Measurements from ENCODE around the gene LCN12.

LCN12 gene

DNA sequence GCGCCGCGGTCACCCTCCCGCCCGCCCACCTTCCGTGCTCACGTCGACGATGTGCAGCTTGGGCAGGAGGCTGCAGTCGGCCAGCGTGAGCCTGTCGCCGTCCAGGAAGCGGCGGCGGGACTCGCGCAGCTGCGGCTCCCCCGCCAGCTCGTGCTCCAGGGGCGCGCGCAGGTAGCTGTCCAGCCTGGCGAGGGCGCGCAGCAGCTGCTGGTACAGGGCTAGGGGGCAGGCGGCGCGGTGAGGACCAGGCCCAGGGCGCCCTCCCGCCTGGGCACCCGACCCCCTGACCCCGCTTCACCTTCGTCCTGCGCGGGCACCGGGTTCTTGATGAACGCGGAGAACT lies 42.8 kb downstream of the LCN12 start:
- H3K9me3 Mint-ChIP-seq = no peaks in the 10 kb centered on the region
- H3K27ac Mint-ChIP-seq = no peak overlapping the region
- no peaks in the 10 kb centered on the region for H3K27me3 Mint-ChIP-seq (ENCODE audit: low read depth)
- no peaks in the 10 kb centered on the region for H3K36me3 Mint-ChIP-seq (ENCODE audit: low read depth)
- H3K4me3 Mint-ChIP-seq = no peak overlapping the region
- TF ChIP-seq, protein P1, sequence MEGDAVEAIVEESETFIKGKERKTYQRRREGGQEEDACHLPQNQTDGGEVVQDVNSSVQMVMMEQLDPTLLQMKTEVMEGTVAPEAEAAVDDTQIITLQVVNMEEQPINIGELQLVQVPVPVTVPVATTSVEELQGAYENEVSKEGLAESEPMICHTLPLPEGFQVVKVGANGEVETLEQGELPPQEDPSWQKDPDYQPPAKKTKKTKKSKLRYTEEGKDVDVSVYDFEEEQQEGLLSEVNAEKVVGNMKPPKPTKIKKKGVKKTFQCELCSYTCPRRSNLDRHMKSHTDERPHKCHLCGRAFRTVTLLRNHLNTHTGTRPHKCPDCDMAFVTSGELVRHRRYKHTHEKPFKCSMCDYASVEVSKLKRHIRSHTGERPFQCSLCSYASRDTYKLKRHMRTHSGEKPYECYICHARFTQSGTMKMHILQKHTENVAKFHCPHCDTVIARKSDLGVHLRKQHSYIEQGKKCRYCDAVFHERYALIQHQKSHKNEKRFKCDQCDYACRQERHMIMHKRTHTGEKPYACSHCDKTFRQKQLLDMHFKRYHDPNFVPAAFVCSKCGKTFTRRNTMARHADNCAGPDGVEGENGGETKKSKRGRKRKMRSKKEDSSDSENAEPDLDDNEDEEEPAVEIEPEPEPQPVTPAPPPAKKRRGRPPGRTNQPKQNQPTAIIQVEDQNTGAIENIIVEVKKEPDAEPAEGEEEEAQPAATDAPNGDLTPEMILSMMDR (IDR thresholded peaks at IDR 0.05; ENCODE audit: unreplicated experiment in 3 of 3) = no peak
- peaks cover 5% of the 10 kb centered on the region for H3K4me1 Mint-ChIP-seq

DNA sequence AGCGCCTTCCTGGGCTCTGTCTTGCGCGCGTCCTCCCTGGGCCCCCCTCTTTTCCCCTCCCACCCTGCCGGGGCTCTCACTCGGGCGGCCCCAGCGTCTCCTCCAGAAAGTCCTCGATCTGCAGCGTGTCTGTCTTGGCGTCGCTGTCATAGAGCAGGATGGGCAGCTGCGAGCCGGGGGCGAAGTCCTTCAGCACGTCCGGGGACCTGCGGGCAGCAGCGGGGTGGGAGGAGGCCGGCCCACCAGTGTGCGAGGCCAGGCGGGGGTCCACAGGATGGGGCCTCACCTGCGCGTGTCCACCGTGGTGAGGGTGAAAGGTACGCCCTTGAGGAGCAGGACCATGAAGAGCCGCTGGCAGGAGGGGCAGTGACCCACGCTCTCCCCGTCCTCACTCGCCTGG lies 43.3 kb downstream of the LCN12 start:
- no peak overlapping the region for H3K4me3 Mint-ChIP-seq
- peaks cover 5% of the 10 kb centered on the region for H3K27me3 Mint-ChIP-seq (ENCODE audit: low read depth)
- H3K27ac Mint-ChIP-seq = no peak overlapping the region
- H3K4me1 Mint-ChIP-seq = peaks cover 5% of the 10 kb centered on the region
- no peaks in the 10 kb centered on the region for H3K36me3 Mint-ChIP-seq (ENCODE audit: low read depth)
- TF ChIP-seq, protein P1 (IDR thresholded peaks at IDR 0.05; ENCODE audit: unreplicated experiment in 3 of 3) = no peak
- H3K9me3 Mint-ChIP-seq = no peaks in the 10 kb centered on the region

DNA sequence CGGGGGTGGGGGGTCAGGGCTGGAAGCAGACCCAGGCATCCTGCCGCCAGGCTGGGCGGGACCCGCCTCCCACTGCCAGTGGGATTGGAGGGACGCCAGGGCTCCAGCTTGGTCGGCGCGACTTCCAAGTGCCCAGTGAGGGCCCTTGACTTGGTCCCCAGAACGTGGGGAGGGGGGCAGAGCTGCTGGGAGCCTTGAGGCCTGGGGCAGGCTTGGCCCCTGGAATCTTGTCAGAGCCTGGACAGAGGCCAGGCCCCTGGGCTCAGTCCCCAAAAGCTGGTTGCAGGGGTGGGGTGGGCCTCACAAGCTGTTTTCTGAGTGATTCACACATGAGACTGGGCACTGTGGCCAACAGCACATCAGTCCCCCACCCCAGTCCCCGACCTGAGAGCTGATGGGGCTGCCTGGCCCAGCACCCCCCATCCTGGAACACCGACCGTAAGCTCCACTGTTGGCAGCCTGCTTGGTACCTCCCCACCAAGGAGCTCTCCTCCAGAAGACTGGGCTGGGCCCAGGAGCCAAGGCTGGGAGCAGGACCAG lies 43.8 kb downstream of the LCN12 start:
- no peaks in the 10 kb centered on the region for H3K9me3 Mint-ChIP-seq
- TF ChIP-seq, protein P1 (IDR thresholded peaks at IDR 0.05; ENCODE audit: unreplicated experiment in 3 of 3) = no peak
- peak overlapping the region in 2 of 3 experiments; percentile 19 to 44 for H3K4me3 Mint-ChIP-seq
- H3K27ac Mint-ChIP-seq = no peak overlapping the region
- no peaks in the 10 kb centered on the region for H3K36me3 Mint-ChIP-seq (ENCODE audit: low read depth)
- peaks cover 5% of the 10 kb centered on the region for H3K4me1 Mint-ChIP-seq
- H3K27me3 Mint-ChIP-seq (ENCODE audit: low read depth) = peaks cover 5% of the 10 kb centered on the region

DNA sequence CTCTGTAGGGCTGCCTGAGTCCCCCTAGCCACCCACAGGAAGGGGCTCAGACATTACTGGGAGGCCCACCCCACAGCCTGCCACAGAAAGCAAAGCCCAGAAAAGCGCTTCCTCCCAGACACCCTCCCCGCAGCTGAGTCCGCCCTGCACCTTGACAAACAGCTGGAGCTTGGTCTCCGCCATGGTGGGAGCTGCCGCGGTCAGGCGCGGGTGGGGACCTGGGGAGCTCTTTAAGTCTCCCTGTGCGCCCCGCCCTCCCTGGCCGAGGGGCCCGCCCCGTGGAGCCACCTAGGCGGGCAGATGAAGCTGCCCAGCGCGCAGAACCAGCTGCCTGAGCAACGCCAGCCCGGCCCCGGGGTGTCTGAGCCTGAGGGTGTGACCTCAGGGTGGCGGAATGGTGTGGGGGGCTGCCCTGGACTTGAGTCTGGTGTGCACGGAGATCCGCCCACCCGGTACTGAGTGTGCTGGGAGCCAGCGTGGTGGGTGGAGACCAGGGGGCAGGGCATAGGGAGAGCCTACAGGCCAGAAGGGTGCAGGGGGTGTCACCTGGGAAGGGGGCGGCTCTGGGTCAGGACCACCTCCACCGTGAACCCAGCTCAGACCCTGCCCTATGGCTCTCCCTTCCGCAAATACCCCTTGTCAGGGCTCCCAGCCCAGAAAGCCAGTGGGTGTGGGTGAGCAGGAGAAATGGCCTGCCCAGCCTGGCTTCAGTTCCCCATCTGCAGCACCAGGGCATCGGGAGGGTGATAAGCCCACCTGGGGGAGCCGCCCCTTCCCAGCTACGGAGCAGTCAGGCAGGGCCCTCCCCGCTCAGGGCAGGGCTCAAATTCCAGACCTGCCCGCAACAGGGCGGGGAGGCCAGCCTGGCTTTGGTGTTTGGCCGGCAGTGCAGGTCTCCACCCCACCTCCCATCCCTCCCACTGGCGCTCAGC lies 44.6 kb downstream of the LCN12 start, which contains the start of gene CLIC3:
TSS of gene CLIC3 (minus strand) at position 208 of the 932 bp plus-strand sequence. CDS start at position 183, 25 bp downstream.
- Mint-ChIP-seq H3K36me3 (ENCODE audit: low read depth) (no peaks in the 10 kb centered on the region), H3K27ac (no peak within 1 kb of the TSS), H3K4me3 (peak within 1 kb of the TSS in 2 of 3 experiments; percentile 44 to 56), H3K27me3 (ENCODE audit: low read depth) (peaks cover 5% of the 10 kb centered on the region), H3K4me1 (peaks cover 5% of the 10 kb centered on the region), H3K9me3 (no peaks in the 10 kb centered on the region)
- TF ChIP-seq, protein P1 (IDR thresholded peaks at IDR 0.05; ENCODE audit: unreplicated experiment in 3 of 3) = no peak

DNA sequence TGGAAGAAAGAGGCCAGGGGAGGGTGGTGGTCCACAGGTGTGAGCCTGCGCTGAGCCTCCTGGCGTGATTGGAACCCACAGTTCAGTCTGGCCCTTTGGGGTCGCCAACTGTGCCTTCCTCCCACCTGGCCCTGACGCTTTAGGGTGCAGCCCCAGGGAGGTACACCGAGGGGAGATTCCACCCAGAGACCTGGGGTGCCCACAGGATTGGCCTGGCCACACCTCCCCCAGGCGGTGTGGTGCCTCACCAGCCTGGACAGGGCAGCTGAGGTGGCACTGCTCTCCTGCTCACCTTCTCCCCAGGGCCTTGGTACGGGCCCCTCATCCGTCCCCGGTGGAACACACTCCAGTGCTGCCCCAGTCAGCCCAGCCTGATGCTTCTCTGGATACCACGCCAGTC lies 45.3 kb downstream of the LCN12 start:
- H3K4me1 Mint-ChIP-seq = peaks cover 5% of the 10 kb centered on the region

More for the DNA sequence above, 45.3 kb downstream of the LCN12 start:
- H3K9me3 Mint-ChIP-seq = no peaks in the 10 kb centered on the region
- peaks cover 5% of the 10 kb centered on the region for H3K27me3 Mint-ChIP-seq (ENCODE audit: low read depth)
- H3K36me3 Mint-ChIP-seq (ENCODE audit: low read depth) = no peaks in the 10 kb centered on the region
- peak overlapping the region; percentile 60 to 68 (median 65) for H3K4me3 Mint-ChIP-seq
- TF ChIP-seq, protein P1 (IDR thresholded peaks at IDR 0.05; ENCODE audit: unreplicated experiment in 3 of 3) = no peak
- H3K27ac Mint-ChIP-seq = peak overlapping the region in 1 of 3 experiments; percentile 62
